ENCODE results near the gene EGFR. TPM values are rescaled to one million over a fixed set of nuclear protein-coding genes. Genes with fewer than 3 reads are reported as not detected.

The EGFR gene
- total and polyA plus RNA-seq, 2 donors (not counting 3 experiments of a cell fraction or from before 2014, with no cell fraction given), result 1.5 to 4.1 TPM

DNA sequence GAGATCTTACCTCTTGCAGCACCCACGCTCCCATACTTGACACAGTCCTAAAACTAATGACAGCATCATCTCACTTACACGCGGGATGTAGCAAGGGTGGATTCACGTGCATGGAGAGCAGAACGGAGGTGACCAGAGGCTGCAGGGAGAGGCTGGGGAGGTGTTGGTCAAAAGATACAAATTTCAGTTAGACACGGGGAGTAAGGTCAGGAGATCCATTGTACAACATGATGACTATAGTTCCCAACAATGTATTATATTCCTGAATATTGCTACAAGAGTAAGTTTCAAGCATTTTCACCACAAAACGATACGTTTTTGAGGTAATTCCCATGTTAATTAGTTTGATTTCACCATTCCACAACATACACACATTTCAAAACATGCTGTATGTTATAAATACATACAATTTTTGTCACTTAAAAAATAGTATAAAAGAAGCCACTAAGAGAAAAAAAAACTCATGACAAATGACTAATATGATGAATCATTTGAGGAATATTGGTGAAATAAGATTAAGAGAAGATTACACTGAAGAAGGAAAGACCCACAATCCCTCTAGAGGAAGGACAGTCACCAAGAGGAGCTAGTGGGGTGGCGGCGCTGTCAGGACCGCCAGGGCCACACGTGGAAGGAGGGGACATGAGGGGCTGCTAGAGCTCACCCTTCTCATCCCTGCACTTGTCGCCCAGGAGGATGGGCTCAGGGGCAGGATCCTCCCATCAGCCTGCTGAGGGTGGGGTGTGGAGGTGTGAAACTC is 49.4 kb upstream of the EGFR start:
- intact Hi-C loops (cut with micrococcal nuclease) (no loop called here), dilution Hi-C loops (cut with MboI; ENCODE audit: extremely low pct_ligation_motif_present, low sequenced_read_pairs) (no loop called here)
- Histone ChIP-seq H3K4me2 (ENCODE audit: insufficient read depth, low read length) (no peak overlapping the region), H3K79me2 (ENCODE audit: control insufficient read depth, insufficient read depth, low read length) (no peaks in the 10 kb centered on the region), H3K9ac (replicated peaks; ENCODE audit: extremely low read depth, insufficient read depth, low read length) (no peak overlapping the region), H3K9me1 (replicated peaks; ENCODE audit: control insufficient read depth, extremely low read depth, insufficient read depth, low read length) (no peaks in the 10 kb centered on the region), H2AFZ (ENCODE audit: low read depth, low read length) (no peak overlapping the region), H3K27ac (ENCODE audit: insufficient read depth, low read depth, low read length) (no peak overlapping the region), H3K36me3 (ENCODE audit: control insufficient read depth in 2 of 2, extremely low read depth in 1 of 2, insufficient read depth in 2 of 2, low read length in 2 of 2) (no peaks in the 10 kb centered on the region), H4K20me1 (replicated peaks; ENCODE audit: control insufficient read depth, extremely low read depth, insufficient read depth, low read length) (no peaks in the 10 kb centered on the region), H3K4me1 (ENCODE audit: control insufficient read depth, extremely low read depth, insufficient read depth, low read length) (no peaks in the 10 kb centered on the region), H3K27me3 (ENCODE audit: control insufficient read depth in 2 of 2, insufficient read depth in 2 of 2, low read length in 2 of 2) (peaks cover 1 to 21% of the 10 kb centered on the region in 2 experiments), H3K4me3 (replicated peaks in 1 of 3; ENCODE audit: insufficient read depth in 1 of 3, low read depth in 1 of 3, low read length in 3 of 3) (no peak overlapping the region), H3K9me3 (replicated peaks; ENCODE audit: control insufficient read depth, insufficient read depth, low read length) (no peaks in the 10 kb centered on the region)
- CTCF ChIA-PET, result interaction anchor here (2.2 kb wide), 1 partner anchor 286 kb away, joined by 5 read pairs; no protein-coding TSS in a partner anchor
- no peak for DNase-seq (ENCODE audit: low read depth, low spot score)
- no TSS peak for BruUV-seq (replicated peaks)
- POLR2A ChIA-PET, result no interaction called here
- FAIRE-seq, result no peak
- TF ChIP-seq GATA2 (IDR thresholded peaks at IDR 0.05; ENCODE audit: insufficient read depth, insufficient read length, low read depth, low read length), result no peak
- no peak for TF ChIP-seq MYC (IDR thresholded peaks at IDR 0.05; ENCODE audit: low read depth, low read length)
- TF ChIP-seq, protein P1, sequence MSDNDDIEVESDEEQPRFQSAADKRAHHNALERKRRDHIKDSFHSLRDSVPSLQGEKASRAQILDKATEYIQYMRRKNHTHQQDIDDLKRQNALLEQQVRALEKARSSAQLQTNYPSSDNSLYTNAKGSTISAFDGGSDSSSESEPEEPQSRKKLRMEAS (IDR thresholded peaks at IDR 0.05; ENCODE audit: insufficient read depth, insufficient read length), result no peak
- peak; percentile 35 for TF ChIP-seq FOS (IDR thresholded peaks at IDR 0.05; ENCODE audit: borderline replicate concordance, insufficient read depth, low read length)

DNA sequence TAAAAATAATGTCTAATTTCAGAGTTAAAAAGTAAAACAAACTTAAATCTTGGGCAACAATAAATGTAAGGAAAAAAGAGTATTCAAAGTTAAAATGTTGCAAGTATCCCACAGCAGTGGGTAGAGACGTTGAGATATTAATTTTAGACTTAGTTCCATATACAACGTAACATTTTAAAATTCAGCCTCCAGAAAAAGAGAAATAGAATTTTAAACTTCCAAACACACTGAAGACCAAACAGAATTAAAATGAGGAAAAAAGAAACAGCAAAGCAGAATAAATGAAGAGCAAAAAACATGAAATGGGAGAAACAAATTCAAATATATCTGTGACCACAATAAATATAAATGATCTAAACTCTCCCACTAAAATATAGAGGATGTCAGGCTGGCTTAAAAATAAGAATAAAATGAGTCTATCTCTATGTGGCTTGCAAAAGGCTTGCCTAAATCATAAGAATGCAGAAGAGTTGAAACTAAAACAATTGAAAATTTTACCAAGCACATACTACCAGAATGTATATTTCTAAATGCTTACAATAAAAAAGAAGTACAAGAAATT is 46.0 kb upstream of the EGFR start:
- H3K36me3 ChIP-seq (ENCODE audit: control insufficient read depth in 2 of 2, extremely low read depth in 1 of 2, insufficient read depth in 2 of 2, low read length in 2 of 2), result no peaks in the 10 kb centered on the region
- no peak overlapping the region for H3K4me2 ChIP-seq (ENCODE audit: insufficient read depth, low read length)
- H3K4me1 ChIP-seq (ENCODE audit: control insufficient read depth, extremely low read depth, insufficient read depth, low read length), result no peaks in the 10 kb centered on the region
- H3K4me3 ChIP-seq (replicated peaks in 1 of 3; ENCODE audit: insufficient read depth in 1 of 3, low read depth in 1 of 3, low read length in 3 of 3), result no peak overlapping the region
- no peaks in the 10 kb centered on the region for H3K9me1 ChIP-seq (replicated peaks; ENCODE audit: control insufficient read depth, extremely low read depth, insufficient read depth, low read length)
- no peak for TF ChIP-seq FOS (IDR thresholded peaks at IDR 0.05; ENCODE audit: borderline replicate concordance, insufficient read depth, low read length)
- no peak overlapping the region for H3K27ac ChIP-seq (ENCODE audit: insufficient read depth, low read depth, low read length)
- dilution Hi-C loops (cut with MboI; ENCODE audit: extremely low pct_ligation_motif_present, low sequenced_read_pairs), result no loop called here
- H3K79me2 ChIP-seq (ENCODE audit: control insufficient read depth, insufficient read depth, low read length), result no peaks in the 10 kb centered on the region
- CTCF ChIA-PET, result no interaction called here
- H4K20me1 ChIP-seq (replicated peaks; ENCODE audit: control insufficient read depth, extremely low read depth, insufficient read depth, low read length), result no peaks in the 10 kb centered on the region
- peak; percentile 52 for FAIRE-seq
- H3K9me3 ChIP-seq (replicated peaks; ENCODE audit: control insufficient read depth, insufficient read depth, low read length), result no peaks in the 10 kb centered on the region
- no peak for DNase-seq (ENCODE audit: low read depth, low spot score)
- H2AFZ ChIP-seq (ENCODE audit: low read depth, low read length), result no peak overlapping the region
- intact Hi-C loops (cut with micrococcal nuclease), result no loop called here
- POLR2A ChIA-PET, result no interaction called here
- peaks cover 2 to 16% of the 10 kb centered on the region in 2 experiments for H3K27me3 ChIP-seq (ENCODE audit: control insufficient read depth in 2 of 2, insufficient read depth in 2 of 2, low read length in 2 of 2)
- no TSS peak for BruUV-seq (replicated peaks)
- no peak overlapping the region for H3K9ac ChIP-seq (replicated peaks; ENCODE audit: extremely low read depth, insufficient read depth, low read length)

Data from endothelial cell of umbilical vein (primary cell).